Activated T-cell treated with anti-CD3 and anti-CD28 coated beads, Interleukin-2, amount 50 U/mL, for 4 hours (primary cell): ENCODE measurements around the gene MAPKAPK3. TPM values are rescaled to one million over a fixed set of nuclear protein-coding genes. Genes with fewer than 3 reads are reported as not detected.

Experiments
- ATAC-seq, 2 donors: fragments of 200-7000 bp; cut with Tn5 transposase; one replicate each; pipeline ENCODE4 v1.10.0; 2021
- DNase-seq: peaks from one replicate; pipeline ENCODE4 v3.0.0-alpha.2; 2020
- H3K27me3 Mint-ChIP-seq: one replicate; pipeline ENCODE4 v1.8.0; 2021; ENCODE audit warnings: low read depth, mixed read lengths
- H3K36me3 Mint-ChIP-seq: one replicate; pipeline ENCODE4 v1.8.0; 2022; ENCODE audit warnings: mixed read lengths; ENCODE audit not compliant: insufficient read depth
- H3K4me1 Mint-ChIP-seq: one replicate; pipeline ENCODE4 v1.8.0; 2021; ENCODE audit warnings: low read depth, mixed read lengths
- H3K4me3 Mint-ChIP-seq: one replicate; pipeline ENCODE4 v1.8.0; 2021; ENCODE audit warnings: mild to moderate bottlenecking, moderate library complexity, mixed read lengths
- H3K9me3 Mint-ChIP-seq: one replicate; pipeline ENCODE4 v1.8.0; 2021; ENCODE audit warnings: mixed read lengths
- total RNA-seq, 3 donors: library from RNA; stranded (reverse); gene quantifications; one replicate each; pipeline ENCODE4 v1.2.1, GENCODE V29; 2021

The MAPKAPK3 gene
- 100 to 1,000 TPM; 174 to 225 (median 210) TPM for total RNA-seq

DNA sequence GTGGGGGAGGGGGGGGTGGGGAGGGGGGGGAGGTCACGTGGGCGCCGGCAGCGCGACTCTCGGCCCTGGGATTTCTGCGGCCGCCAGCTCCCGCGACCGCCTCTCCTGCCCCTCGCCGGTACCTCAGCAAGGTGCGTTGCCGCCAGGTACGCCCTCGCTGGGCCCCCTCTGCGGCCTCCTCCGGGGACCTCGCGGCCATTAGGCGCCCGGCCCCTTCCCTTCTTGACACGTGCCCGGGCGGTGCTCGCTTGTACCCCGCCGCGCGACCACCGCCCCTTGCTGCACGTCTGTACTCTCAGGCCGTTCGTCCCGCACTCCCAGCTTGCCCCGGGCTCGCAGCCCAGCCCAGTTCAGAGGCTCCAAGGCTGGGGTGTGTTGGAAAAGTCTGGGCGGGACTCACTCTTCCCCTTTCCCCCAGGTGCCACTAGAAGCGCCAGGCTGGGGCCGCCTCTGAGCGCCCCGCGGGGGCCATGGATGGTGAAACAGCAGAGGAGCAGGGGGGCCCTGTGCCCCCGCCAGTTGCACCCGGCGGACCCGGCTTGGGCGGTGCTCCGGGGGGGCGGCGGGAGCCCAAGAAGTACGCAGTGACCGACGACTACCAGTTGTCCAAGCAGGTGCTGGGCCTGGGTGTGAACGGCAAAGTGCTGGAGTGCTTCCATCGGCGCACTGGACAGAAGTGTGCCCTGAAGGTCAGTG, at the start of gene MAPKAPK3:
Gene MAPKAPK3 (plus strand): TSS at position 56 of the 696 bp plus-strand sequence. CDS start 415 bp downstream, at position 471.
- Mint-ChIP-seq H3K4me1 (peaks cover 65% of the 10 kb centered on the region), H3K4me3 (peak within 1 kb of the TSS; percentile 88), H3K9me3 (no peaks in the 10 kb centered on the region), H3K27me3 (no peaks in the 10 kb centered on the region), H3K36me3 (peaks cover 12% of the 10 kb centered on the region)
- ATAC-seq = peak; percentile 9 to 17
- peak; percentile 40 for DNase-seq

DNA sequence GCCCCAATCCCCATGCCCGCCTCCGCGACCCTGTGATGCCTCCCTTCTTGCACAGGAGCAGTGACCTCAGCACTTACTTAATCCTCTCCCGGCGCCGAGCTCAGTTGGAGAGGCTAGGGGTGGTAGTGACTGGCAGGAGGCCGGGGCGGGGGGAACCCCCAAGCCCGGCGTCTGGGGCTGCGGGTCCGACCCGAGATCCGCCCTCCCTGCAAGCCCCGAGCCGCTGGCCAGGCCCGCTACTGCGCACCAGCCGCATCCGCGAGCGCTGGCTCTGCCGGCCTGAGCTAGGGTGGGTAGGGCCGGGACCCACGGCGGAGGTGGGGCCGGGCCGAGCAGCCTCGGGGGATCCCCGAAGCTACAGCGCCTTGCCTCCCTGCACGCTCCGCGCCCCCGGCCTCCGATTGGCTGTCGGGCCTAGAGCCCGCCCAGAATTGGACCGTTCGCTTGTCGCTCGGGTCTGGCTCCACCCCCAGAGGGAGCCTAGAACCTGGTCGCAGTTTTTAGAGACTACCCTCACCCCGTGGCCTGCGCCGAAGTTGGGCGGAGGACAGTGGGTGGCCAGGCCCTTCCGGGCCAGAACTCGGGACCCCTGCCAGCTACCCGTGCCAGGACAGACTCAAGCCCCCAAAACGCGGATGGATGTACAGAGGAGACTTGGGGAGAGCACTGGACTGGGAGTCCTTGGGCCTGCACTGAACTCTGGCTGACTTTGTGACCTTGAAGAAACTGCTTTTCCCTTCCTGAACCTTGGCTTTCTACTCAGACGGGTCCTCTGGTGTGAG, 49.4 kb upstream of the MAPKAPK3 start, which contains the start of gene C3orf18:
Gene C3orf18 (minus strand): TSS at position 362 of the 782 bp plus-strand sequence. CDS start 2,048 bp downstream, outside the sequence.
- DNase-seq (peak; percentile 90), ATAC-seq (peak; percentile 82)
- Mint-ChIP-seq H3K9me3 (no peaks in the 10 kb centered on the region), H3K4me3 (peak within 1 kb of the TSS; percentile 95), H3K27me3 (no peaks in the 10 kb centered on the region), H3K36me3 (peaks cover 3% of the 10 kb centered on the region), H3K4me1 (peaks cover 44% of the 10 kb centered on the region)

DNA sequence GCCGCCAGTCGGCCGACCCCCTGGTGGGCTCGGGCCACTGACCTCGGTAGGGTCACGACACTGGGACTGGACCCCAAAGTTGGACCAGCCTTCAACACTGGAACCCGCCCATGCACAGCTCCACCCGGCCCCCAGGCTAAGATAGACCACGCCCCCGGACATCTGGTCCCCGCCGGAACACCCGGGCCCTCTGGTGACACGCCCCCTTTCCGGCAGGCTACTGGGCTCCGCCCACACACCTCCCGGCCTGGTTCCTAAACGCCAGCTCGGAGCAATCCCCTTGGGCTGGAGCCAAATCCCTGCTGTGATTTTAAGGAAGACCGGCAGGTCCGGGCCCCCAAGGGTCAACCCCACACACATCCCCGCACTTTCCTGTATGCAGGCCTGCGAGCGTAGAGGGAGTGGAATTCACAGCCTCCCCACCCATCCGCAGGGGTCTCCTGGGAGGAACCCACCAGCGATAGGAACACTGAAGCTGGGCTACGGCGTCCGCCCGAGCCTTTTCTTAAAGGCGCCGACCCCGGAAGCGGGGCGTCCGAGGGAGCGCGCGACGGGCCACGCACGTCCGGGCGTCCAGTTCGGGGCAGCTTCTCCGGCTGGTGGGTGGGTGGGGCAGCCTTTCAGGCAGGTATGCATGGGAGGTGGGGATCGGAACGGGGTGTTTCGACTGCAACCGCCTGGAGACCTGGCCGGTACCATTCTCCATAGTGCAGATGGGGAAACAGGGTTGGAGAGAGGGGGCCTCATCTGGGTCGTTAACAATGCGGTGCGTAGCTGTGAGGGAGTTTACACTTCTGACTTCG, 47.8 kb upstream of the MAPKAPK3 start, which contains the start of gene HEMK1:
Gene HEMK1 (plus strand): TSS at position 576 of the 803 bp plus-strand sequence. CDS start 1,583 bp downstream, outside the sequence.
- Mint-ChIP-seq H3K36me3 (peaks cover 3% of the 10 kb centered on the region), H3K4me1 (peaks cover 60% of the 10 kb centered on the region), H3K9me3 (no peaks in the 10 kb centered on the region), H3K27me3 (no peaks in the 10 kb centered on the region), H3K4me3 (peak within 1 kb of the TSS; percentile 95)
- ATAC-seq (peak; percentile 39 to 54), DNase-seq (peak; percentile 90)

DNA sequence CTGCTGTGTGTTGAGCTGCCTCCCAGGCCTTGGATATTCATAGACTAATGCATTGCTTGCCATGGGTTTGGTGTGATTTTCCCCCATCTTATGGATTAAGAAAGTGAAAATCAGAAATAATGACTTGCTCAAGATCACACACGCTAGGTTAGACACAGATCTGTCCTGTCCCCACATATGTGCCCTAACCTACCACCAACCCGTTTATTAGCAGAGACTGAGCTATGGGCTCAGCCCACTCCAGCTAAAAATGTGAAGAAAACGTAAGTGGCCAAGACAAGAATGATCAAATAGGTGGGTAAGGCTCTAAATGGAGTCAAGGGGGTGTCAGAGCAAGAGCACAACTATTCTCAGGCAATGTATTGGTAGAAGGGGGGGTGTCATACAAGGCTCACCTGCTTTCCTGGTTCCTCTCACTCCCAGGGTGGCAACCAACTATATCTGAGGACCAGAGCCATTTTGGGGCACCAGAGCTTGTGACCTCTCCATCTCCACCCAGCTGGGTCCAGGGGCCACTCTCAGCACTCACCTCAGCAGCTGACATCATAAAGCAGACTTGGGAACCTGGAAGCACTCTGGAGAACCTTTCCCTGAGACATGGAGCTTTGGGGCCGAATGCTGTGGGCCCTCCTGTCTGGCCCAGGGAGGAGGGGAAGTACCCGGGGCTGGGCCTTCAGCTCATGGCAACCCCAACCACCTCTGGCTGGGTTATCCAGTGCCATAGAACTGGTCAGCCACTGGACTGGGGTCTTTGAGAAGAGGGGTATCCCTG, 46.3 kb upstream of the MAPKAPK3 start:
- DNase-seq = no peak
- peaks cover 3% of the 10 kb centered on the region for H3K36me3 Mint-ChIP-seq
- peak overlapping the region; percentile 95 for H3K4me3 Mint-ChIP-seq
- no peaks in the 10 kb centered on the region for H3K9me3 Mint-ChIP-seq
- ATAC-seq = no peak
- H3K4me1 Mint-ChIP-seq = peaks cover 75% of the 10 kb centered on the region
- H3K27me3 Mint-ChIP-seq = no peaks in the 10 kb centered on the region

DNA sequence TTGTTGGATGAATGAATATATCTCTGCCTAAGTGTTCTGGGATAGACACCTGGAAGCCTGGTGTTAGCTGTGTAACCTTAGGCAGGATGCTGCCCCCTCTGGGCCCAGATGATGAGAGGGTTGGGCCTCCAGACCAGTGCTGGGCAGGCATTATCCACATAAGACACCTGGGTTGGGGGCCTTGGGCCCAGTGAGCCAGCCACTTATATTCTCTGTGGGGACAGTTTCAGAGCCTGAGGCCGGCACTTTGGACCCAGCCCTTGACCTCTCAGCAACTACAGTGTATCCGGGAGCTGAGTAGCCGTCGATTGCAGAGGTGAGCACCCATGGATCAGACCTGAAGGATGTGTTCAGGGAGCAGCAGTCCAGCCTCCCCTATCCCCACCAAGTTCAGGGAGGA, 45.5 kb upstream of the MAPKAPK3 start:
- Mint-ChIP-seq H3K4me3 (peak overlapping the region; percentile 25), H3K36me3 (peaks cover 3% of the 10 kb centered on the region), H3K9me3 (no peaks in the 10 kb centered on the region), H3K27me3 (no peaks in the 10 kb centered on the region), H3K4me1 (peaks cover 78% of the 10 kb centered on the region)
- DNase-seq = no peak
- no peak for ATAC-seq

DNA sequence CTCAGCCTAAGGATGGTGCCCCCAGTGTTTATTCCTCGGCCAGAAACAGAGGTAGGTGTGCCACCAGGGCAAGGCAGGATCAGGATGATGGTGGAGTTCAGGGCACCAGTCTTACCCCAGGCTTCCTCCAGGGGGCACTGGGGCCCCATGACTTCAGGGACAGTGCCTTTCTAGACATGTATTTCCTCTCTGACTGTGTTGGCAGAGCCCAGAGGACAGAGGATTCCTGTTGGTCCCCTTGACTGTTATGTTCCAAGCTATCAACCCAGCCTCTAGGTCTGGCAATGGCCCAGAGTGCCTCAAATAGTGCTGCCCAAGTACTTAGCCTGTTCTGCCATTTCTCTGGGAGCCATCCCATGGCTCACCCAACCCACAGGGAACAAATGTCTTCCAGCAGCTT, 44.8 kb upstream of the MAPKAPK3 start:
- Mint-ChIP-seq H3K4me3 (peak overlapping the region; percentile 66), H3K4me1 (peaks cover 75% of the 10 kb centered on the region), H3K9me3 (no peaks in the 10 kb centered on the region), H3K36me3 (peaks cover 3% of the 10 kb centered on the region), H3K27me3 (no peaks in the 10 kb centered on the region)
- ATAC-seq (peak; percentile 23 to 30), DNase-seq (peak; percentile 80)

DNA sequence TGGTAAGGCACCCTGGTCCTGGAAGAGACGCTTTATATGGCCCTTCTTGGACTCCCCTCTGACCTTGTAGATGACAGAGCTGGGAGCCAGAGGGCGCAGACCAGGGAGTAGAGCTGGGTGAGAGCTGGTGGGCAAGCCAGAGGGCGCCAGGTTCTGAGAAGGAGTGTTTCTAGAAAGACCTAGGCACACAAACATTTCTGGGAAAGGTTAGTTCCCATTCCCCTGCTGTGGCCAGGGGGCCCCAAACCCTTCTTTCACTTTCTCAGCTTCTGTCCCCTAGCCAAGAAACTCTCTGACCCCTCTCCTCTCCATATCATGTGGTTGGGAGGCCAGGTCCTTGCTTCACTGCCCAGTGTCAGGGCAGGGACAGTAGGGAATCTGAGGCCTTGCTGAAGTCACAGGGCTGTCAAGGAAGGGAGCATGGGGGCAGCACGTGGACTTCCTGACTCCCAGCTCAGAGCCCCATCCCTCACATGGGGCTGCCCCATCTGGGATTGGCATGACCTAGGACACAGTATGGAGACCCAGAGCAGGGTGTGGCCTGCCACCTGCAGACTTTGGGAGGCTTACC, 44.1 kb upstream of the MAPKAPK3 start:
- DNase-seq = peak; percentile 33
- H3K4me3 Mint-ChIP-seq = peak overlapping the region; percentile 66
- no peaks in the 10 kb centered on the region for H3K9me3 Mint-ChIP-seq
- H3K36me3 Mint-ChIP-seq = peaks cover 5% of the 10 kb centered on the region
- H3K27me3 Mint-ChIP-seq = no peaks in the 10 kb centered on the region
- peaks cover 74% of the 10 kb centered on the region for H3K4me1 Mint-ChIP-seq
- ATAC-seq = peak; percentile 8 to 12

DNA sequence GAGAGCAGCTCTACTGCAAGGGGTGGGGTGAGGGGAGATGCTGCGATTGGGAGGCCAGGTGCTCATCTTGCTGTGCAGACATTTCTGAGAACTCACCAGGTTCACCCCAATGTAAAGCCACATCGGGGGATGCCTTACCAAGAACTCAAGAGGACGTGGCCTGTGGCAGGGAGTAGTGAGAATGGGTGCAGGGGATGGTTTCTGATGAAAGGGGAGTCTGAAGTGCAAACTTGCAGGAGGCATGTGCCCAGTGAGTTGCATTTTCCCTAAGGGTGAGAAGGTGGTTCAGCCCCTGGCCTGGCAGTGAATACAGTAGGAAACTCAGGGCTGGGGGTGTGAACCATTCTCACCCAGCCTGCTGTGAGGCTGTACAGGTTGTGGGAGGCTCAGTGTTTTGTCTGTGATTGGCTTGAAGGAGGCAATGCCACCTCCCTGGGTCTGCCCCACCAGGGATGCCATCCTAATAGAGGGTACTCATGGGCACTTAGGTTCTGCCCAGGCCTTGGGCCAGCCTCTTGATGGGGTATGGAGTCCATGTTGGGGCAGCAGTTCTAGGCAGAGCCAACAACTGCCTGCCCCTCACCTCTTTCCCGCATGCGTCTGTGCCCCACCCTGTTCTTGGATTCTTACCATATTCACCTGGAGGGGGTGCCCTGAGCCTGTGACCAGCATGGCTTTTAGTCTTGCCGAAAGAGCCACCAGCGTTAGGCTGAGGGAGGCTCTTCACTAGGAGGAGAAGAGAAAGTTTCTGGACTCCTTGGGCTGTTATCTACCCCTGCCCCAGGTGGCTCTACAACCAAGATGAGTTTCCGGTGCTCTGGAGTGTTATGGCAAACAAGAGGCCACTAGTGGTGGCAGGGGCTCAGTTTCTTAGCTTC, 43.1 kb upstream of the MAPKAPK3 start:
- Mint-ChIP-seq H3K4me3 (peak overlapping the region; percentile 57), H3K27me3 (no peaks in the 10 kb centered on the region), H3K9me3 (no peaks in the 10 kb centered on the region), H3K4me1 (peaks cover 71% of the 10 kb centered on the region), H3K36me3 (peaks cover 6% of the 10 kb centered on the region)
- ATAC-seq (peak; percentile 35 to 38), DNase-seq (peak; percentile 68)

DNA sequence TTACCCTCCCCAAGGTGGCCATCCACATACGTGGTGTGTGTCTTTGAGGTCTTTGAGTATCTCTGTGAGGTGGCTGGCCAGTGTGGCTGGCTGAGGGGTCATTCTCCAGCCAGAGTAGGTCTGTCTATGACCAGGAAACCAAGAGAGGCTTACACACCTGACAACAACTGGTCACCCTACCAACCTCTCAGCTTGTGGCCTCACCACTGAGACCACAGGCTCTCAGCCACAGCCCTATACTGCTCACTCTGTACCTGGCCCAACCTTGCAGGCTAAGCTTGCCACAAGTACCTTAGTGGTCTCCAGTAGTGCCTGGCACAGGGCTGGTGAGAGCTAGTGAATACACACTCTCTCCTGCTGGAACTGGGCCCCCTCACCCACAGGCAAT, 42.5 kb upstream of the MAPKAPK3 start:
- no peaks in the 10 kb centered on the region for H3K27me3 Mint-ChIP-seq
- H3K4me3 Mint-ChIP-seq = peak overlapping the region; percentile 11
- H3K4me1 Mint-ChIP-seq = peaks cover 70% of the 10 kb centered on the region
- H3K9me3 Mint-ChIP-seq = no peaks in the 10 kb centered on the region
- DNase-seq (no peak), ATAC-seq (no peak)
- peaks cover 10% of the 10 kb centered on the region for H3K36me3 Mint-ChIP-seq

DNA sequence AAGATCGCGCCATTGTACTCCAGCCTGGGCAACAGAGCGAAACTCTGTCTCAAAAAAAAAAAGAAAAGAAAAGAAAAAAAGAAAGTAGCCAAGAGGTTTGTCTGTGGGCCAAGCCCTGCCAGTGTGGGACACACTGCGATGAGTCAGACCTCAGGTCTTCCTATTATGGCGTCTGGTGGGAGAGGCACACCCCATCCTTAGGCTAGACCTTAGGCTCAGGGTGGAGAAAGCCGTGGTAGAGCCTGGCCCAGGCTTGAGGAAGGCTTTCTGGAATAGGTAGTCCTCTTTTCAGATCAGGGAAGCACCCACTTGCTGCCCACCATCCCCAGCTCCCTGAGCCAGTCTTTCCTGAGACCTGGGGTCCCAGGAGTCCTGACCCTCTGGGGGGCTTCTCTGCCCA, 41.6 kb upstream of the MAPKAPK3 start:
- ATAC-seq (no peak), DNase-seq (no peak)
- Mint-ChIP-seq H3K4me1 (peaks cover 66% of the 10 kb centered on the region), H3K36me3 (peaks cover 14% of the 10 kb centered on the region), H3K27me3 (no peaks in the 10 kb centered on the region), H3K4me3 (no peak overlapping the region), H3K9me3 (no peaks in the 10 kb centered on the region)

DNA sequence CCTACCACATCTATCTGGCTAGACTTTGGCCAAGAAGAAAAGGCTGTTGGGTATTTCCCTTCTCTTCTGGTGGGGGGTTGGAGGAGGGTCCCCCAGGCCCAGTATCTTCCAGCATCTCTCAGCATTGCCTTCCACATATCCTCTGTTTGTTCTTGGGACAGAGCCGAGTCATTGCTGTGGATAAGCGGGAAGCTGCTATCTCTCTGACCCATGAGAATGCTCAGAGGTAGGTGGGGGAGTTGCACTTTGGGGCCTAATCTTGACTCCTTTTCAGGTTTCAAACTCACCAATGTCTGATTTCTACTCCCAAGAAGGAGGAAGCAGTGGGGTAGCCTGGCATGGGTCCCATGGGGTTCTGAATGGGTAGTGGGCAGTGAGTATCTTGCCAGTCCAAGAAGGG, 39.6 kb upstream of the MAPKAPK3 start:
- Mint-ChIP-seq H3K27me3 (no peaks in the 10 kb centered on the region), H3K36me3 (peaks cover 11% of the 10 kb centered on the region), H3K4me1 (peaks cover 65% of the 10 kb centered on the region), H3K9me3 (no peaks in the 10 kb centered on the region), H3K4me3 (no peak overlapping the region)
- ATAC-seq = no peak
- DNase-seq = no peak

DNA sequence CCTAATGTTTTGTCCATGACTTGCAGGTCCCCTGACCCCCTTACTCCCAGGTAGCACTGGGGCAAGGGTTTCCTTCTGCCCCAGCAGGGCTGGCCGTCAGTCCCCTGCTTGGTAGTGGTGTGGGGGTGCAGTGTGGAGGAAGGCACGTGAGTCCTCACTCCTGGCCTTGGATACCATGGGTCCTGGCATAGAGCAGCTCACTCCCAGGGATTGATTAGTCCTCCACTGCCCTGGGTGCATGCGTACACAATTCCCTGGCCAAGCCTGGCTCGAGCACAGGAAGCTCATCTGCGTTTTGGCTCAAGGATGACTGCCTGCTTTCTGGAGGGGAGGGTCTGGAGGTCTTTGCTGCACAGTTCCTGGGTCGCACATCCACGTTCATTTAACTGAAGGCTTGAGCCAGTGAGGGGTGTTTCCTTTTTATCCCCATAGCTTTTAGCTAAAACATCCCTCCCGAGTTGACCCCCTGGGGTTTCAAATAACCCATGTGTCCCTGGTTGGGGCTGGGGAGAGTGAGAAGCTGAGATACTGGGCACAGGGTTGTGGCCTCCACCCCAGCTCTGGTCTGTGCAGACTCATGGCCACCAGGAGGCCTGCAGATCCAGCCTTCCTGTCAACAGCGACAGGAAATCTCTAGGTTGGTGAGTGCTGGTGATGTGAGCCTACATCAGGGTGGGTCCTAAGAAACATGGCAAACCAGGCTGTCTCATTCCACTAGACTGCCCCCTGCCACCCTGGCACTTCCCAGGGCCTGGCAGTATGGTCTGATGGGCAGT, 36.1 kb upstream of the MAPKAPK3 start:
- Mint-ChIP-seq H3K36me3 (peaks cover 27% of the 10 kb centered on the region), H3K9me3 (no peaks in the 10 kb centered on the region), H3K4me3 (no peak overlapping the region), H3K27me3 (no peaks in the 10 kb centered on the region), H3K4me1 (peaks cover 55% of the 10 kb centered on the region)
- DNase-seq = no peak
- ATAC-seq = peak; percentile 29 to 47
